DND-41 (cell line): ENCODE results near the gene ABCD3.
"Not testable (repeated sequence)": the region's sequence is repeated elsewhere in the genome, so short reads cannot be mapped to it uniquely, and the experiment has no call there.

Experiments used
- CTCF ChIP-seq: IDR thresholded peaks from 2 replicates; pipeline ENCODE4 v1.5.1; 2012; ENCODE audit warnings: borderline replicate concordance, low read length, moderate library complexity, mild to moderate bottlenecking; ENCODE audit not compliant: poor library complexity, severe bottlenecking; ENCODE audit errors: extremely low read depth
- EZH2 ChIP-seq: IDR thresholded peaks from 3 replicates; pipeline ENCODE4 v1.6.1; 2012; ENCODE audit warnings: borderline replicate concordance, low read depth, mild to moderate bottlenecking, moderate library complexity, low read length, inconsistent platforms; ENCODE audit not compliant: severe bottlenecking

- TF ChIP-seq EZH2, CTCF: not testable (repeated sequence)
Measured at GRCh38 chr1:94446177-94446576, 28.0 kb downstream of the ABCD3 start.
